Measurements from ENCODE around the gene ALKBH5.

ALKBH5 gene

DNA sequence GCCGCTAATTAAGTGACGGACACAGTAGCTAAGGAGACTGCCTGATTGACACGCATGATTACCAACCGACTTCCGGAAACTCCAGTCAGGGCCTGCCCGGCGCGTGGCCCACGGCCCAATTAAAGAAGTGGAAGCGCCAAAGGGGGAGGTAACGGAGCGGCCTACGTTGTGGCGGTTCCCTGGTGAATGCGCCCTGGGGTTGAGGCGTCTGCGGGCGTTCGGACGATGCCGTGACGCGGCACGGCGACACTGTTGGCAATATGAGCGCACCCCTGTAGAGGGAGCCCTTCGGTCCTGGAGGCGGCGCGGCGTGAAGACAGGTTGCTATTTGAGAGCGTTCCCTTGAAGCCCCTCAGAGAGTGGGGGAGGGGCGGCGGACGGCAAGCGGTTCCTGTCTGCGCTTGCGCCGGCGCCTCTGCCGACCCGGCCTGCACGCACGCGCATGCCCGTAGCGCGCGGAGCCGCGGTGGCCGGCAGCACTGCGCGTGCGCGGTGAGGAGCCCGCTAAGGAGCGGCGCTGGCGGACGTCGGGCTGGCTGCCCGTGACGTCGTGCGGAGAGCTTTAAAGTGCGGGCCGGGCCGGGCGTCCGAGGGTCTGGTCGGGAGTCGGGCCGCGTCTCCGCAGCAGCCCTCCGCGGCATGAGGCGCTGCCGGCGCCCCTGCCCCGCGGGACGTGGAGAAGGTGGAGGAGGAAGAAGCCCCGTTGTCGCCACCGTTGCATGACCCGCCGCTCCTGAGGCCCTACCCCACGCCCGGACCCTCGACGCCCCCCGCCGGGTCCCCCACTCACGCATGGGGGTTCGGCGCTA lies at the start of gene ALKBH5:
Gene ALKBH5, plus strand, starts transcription at position 495 of the 809 bp plus-strand sequence. CDS start 416 bp downstream, outside the sequence.
- peak; percentile 99 for DNase-seq (ENCODE audit: low spot score)

DNA sequence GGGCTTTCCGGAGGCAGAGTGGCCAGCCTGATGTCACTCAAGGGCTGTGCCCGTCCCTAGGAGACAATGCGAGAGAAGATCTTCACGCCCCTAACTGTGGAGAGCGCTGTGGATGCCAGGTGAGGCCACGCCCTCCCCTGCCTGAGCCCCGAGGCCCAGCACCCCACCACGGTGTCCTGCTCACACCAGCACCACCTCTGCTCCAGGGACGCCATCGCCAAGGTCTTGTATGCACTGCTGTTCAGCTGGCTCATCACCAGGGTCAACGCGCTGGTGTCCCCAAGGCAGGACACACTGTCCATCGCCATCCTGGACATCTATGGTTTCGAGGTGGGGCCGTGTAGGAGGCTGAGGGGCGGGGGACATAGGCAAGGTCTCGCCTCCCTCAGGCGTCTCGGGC lies 47.3 kb upstream of the ALKBH5 start:
- DNase-seq (ENCODE audit: low spot score), result no peak

DNA sequence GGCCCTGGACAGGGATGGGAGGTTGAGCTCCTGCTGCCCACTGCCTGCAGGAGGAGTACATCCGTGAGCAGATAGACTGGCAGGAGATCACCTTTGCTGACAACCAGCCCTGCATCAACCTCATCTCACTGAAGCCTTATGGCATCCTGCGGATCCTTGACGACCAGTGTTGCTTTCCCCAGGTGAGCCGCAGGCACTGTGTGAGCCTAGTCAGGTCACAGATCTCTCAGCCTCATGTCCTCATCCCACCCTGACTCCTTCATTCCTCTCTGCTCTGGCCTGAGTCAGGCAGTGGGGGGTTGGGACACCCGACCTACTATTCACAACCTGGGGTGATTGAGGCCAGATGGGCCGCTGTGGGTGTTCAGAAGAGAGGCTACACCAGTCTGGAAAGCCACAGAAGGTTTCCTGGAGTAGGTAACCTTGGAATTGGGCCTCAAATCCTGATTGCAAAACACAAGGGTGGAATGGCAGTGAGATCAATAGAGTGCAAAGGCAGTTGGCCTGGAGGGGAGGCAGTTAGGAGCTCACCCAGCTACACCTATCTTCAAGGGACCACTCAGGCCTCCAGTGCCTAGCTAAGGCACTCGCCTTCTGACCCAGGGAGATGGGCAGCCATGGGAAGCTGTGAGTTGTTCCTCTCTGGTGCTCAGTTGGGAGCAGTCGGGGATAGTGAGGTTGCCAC lies 45.4 kb upstream of the ALKBH5 start:
- DNase-seq (ENCODE audit: low spot score), result no peak

DNA sequence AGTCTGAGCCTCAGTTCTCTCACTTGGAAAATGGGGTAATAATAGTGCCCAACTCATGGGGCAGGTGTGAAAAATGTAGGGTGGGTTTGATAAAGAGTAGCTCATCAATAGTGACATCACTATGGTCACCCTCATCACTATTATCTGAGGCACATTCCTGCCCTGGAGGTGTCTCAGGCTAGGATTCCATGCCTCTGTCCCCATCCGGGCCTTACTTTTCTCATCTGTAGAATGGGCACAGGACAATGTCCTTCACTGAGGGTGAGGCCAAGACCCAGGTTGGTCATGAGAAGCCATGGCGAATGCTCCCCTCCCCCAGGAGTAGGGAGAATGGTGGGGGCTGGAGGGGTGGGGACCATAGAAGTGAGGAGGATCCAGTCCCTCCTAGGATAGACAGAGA lies 44.5 kb upstream of the ALKBH5 start:
- no peak for DNase-seq (ENCODE audit: low spot score)

DNA sequence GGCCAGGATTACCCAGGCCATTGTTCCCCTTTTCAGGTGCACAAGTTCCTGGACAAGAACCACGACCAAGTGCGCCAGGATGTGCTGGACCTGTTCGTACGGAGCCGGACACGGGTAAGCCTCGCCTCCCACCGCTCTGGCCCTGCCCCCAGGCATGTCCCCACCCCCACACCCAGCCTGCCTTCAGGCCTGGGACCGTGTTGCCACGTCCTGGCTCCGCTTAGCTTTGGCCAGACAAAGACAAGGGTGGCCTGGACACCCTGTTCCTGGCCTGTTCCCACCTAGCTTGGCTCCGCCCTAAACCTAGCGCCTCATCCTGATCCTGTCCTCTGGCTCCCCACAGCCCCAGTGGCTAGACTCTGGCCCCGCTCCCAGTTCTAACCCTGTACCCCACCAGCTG lies 44.1 kb upstream of the ALKBH5 start:
- no peak for DNase-seq (ENCODE audit: low spot score)

DNA sequence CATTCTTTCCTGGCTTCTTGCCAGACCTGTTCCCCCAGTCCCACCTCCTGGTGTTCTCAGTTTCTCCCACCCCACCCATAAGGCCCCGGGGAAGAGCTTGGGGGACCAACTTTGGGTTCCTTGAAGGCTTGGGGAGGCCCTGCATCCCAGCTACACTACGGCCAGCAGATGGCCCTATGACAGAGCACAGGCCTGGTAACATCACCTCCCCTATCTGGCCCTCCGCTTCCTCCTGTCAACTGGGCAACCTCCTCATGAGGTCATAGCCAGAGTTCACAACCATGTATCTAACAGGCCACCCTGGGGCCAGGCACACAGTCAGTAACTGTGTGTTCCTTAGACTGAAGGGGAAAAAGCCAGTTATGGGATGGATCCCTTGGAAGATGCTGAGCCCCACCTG lies 43.7 kb upstream of the ALKBH5 start:
- no peak for DNase-seq (ENCODE audit: low spot score)

DNA sequence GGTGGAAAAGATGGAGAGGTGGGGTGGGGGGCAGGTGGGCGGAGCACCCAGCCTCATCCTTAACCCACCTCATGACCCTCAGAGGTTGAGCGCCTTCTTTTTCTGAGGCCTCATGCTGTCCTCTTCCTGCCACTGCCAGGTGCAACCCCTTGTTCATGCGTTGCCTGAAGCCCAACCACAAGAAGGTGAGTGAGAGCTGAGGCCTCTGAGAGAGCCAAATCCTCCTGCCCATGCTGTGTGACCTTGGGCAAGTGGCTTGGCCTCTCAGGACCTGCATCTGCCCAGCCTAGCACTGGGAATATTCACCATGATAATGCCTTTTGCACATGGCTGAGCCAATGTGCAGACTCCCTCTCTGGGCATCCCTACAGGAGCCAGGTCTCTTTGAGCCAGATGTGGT lies 43.0 kb upstream of the ALKBH5 start:
- no peak for DNase-seq (ENCODE audit: low spot score)

DNA sequence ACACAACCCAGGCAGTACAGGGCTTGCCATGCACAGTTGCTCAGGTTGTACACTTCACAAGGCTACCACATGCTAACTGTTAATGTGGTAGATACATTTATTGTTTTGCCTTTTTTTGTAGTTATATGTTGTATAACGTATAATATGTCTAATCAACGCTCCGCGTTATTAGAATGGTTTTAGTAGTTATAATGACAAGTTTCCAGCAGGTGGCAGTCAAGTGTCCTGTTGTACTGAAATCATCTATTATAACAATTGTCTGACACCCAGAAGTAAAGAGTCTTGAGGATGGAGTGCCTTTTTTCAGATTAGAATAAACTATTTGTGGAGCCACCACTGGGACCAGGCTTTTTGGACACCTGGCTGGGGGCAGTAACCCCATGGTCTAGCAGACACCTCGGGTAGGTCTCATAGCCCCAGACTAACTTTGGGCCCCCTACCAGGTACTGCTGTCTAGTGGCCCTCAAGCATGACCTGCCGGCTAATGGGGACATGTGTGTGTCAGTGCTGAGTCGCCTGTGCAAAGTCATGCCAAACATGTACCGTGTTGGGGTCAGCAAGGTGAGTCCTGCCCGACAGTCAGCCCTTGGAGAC lies 42.3 kb upstream of the ALKBH5 start:
- no peak for DNase-seq (ENCODE audit: low spot score)

DNA sequence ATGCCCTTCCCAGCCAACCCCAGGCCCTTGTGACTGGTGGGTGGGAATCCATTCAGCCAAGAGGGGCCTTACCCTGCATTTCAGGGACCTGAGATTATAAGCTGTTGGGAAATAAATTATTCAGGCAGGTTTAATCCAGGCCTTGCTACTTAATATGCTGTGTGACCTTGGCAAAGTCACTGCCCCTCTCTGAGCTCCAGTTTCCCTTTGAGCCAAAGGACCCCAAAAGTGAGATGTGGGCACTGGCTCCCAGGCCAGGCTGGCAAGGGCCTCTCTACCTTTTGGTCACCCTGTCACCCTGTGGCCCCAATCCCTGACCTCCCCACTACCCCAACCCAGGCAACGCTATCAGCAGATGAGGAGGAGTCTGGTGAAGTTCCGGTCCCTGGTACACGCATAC lies 41.2 kb upstream of the ALKBH5 start:
- DNase-seq (ENCODE audit: low spot score), result no peak

DNA sequence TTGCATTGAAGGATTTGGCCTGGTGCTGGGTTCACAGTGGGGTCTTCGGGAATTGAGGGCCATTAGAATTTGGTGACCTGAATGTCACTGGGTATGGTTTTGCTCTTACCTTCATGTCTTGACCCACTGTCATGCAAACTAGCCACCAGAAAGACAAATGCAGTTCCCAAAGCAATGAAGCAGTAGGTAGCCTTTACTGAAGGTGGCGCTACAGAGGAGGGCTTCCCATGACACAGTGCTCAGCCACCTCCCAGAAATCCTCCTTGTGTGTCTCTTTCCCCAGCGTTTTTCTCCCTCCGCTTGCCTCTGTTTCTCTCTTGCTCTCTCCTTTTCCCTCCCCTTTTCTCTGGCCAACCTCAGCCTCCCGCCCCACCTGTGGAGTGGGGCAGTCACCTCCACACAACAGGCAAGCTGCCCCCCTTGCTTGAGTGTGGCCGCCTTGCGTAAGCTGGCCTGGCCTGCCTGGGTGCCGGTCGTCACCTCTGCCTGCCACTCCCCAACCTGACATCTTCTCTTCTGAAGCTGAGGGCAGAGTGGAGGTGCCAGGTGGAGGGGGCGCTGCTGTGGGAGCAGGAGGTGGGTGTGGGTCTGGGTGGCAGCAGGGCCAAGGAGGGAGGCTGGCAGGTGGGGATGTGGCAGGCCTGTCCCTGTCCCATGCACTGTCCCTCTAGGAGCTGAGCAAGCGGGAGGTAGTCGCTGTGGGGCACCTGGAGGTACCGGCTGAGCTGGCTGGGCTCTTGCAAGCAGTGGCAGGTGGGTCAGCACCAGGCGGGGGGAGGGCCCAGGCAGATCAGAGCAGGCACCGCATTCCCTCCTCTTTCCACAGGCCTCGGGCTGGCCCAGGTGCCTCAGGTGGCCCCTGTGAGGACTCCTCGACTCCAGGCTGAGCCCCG lies 40.3 kb upstream of the ALKBH5 start:
- no peak for DNase-seq (ENCODE audit: low spot score)

DNA sequence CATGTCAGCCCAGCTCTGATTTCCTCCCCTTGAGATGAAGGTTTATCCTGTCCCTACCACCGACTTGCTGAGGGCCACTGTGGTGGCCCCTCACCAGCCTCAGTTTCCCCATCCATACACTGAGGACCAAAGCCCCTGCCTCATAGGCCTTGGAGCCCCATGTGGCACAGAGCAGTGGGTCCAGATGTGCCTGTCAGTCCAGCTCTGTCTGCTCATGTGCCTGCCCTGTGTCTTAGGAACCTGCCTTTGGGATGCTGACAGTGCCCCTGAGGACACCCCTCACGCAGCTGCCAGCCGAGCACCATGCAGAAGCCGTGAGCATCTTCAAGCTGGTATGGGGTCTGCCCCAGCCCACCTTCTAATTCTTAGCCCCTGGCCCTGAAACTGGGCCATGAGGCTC lies 39.4 kb upstream of the ALKBH5 start:
- no peak for DNase-seq (ENCODE audit: low spot score)

DNA sequence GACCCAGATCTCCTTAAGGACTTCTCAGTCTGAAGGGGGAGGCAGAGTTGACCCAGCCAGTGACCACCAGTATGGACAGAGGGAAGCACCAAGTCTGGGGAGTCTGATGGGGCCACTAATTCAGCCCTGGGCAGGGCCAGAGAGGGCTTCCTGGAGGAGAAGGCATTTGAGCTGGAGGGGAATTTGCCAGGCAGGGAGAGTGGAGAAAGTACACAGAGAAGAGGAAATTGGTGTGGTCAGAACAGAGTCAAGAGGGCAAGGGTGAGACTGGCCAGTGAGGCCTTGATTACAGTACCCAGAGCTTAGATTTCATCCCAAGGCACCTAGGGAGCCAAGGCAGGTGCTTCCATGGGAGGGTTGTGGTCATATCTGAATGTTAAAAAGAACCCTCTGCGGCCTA lies 38.8 kb upstream of the ALKBH5 start:
- no peak for DNase-seq (ENCODE audit: low spot score)

DNA sequence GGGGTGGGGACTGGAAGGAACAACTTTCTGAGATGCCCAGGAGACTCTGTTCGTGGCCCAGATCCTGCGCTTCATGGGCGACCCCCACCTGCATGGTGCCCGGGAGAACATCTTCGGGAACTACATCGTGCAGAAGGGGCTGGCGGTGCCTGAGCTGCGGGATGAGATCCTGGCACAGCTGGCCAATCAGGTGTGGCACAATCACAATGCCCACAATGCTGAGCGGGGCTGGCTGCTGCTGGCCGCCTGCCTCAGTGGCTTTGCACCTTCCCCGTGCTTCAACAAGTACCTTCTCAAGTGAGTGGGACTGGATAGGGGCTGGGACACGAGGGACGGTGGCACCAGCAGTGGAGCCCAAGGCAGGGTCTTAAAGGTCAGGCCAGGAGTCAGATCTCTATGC lies 37.8 kb upstream of the ALKBH5 start:
- no peak for DNase-seq (ENCODE audit: low spot score)

DNA sequence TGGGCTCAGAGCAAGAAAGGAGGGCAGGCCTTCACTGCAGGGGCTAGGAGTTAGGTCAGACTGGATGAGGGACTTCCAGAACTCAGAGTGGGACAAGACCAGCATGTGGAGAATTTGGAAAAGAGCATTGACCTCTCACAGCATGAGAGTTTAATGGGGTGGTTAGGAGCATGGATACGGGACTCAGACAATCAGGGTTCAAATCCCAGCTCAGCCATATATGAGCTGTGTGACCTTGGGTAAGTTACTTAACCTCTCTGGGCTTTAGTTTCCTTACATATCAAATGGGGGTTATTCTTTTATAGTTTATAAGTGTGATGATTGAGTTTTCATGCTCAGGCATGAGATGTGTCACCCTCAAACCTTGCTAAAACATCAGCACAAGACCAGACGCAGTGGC lies 37.4 kb upstream of the ALKBH5 start:
- no peak for DNase-seq (ENCODE audit: low spot score)

DNA sequence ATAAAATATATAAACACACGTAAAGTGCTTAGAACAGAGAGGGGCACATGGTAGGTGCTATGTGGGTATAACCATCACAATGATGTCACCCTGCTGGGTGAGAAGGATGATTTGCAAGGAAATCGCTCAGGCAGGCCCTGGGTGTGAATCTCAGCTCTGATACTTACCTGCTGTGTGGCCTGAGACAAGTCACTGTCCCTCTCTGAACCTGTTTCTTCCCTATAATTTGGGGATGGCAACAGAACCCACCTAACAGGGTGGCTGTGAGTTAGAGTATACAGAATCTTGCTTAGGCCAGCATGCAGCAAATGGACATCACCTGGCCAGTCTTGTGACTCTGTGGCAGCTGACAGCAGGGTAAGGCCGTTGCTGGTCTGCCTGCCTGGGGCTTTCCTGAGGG lies 36.6 kb upstream of the ALKBH5 start:
- no peak for DNase-seq (ENCODE audit: low spot score)

DNA sequence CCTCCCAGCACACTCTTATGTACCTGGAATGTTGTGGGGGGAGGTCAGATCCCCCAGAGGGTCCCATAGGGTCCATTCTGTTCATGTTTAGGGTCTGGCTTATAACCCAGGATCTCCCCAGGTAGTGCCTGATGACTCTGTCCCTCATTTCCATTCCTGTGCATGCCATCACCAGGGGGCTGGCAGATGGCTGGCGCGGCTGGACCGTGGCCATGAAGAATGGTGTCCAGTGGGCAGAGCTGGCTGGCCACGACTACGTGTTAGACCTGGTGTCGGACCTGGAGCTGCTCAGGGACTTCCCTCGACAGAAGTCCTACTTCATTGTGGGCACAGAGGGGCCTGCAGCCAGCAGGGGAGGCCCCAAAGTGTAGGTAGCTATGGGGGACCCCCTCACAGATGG lies 35.0 kb upstream of the ALKBH5 start:
- no peak for DNase-seq (ENCODE audit: low spot score)

DNA sequence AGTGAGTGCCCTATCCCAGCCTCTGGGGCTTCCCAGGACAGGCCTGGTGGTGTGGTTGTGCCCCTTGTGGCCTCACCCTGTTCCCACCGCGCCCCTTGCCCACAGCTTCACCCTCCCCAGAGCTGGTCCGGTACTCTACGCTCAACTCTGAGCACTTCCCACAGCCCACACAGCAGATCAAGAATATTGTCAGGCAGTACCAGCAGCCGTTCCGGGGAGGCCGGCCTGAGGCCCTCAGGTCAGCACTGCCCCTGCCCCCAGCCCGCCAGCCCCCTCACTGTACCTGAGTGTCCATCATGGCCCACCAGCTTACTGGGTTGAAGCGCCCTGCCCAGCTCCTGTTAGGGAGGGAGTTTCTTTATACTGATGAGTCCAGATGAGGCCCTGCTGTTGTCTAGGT lies 32.3 kb upstream of the ALKBH5 start:
- DNase-seq (ENCODE audit: low spot score), result no peak

DNA sequence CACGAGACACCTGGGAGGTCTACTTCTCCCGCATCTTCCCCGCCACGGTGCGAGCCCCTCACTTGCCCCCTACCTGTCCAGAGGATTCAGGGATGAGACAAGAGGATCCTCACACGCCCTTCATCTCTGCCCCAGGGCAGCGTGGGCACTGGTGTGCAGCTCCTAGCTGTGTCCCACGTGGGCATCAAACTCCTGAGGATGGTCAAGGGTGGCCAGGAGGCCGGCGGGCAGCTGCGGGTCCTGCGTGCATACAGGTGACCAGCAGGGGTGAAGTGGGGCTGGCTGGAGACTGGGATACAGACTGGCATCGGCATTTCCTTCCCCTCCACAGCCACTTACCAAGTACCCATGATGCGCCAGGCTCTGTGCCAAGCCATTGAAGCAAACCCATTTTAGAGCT lies 28.4 kb upstream of the ALKBH5 start:
- no peak for DNase-seq (ENCODE audit: low spot score)

DNA sequence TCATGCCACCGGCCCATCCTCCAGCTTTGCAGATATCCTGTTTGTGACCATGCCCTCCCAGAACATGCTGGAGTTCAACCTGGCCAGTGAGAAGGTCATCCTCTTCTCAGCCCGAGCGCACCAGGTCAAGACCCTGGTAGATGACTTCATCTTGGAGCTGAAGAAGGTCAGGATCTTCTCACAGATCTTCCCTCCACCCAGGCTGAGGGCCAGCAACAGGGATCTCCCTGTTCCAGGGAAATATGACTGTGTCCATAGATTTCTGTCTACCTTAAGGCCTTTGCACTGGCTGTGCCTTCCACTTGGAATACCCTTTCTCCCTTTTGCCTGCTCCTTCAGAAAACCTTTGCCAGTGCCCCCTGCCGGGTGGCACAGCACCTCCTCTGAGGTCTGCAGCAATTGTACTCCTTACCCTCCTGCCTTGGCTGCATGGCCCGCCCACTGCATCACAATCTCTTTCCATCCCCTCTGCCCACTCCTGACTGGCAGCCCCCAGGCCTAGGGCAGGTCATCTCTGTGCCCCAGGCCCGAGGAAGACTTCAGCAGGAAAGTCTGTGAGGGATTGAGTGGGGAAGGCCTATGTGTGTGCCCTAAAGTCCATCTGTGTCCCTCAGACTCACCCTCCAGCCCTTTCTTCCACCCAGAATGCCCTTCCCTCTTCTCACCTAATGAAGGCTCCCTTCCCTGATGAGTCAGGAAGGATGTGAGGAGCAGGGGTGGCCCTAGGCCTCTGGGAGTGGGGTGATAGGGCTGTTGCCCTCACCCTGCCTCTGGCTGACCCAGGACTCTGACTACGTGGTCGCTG lies 27.3 kb upstream of the ALKBH5 start:
- no peak for DNase-seq (ENCODE audit: low spot score)

DNA sequence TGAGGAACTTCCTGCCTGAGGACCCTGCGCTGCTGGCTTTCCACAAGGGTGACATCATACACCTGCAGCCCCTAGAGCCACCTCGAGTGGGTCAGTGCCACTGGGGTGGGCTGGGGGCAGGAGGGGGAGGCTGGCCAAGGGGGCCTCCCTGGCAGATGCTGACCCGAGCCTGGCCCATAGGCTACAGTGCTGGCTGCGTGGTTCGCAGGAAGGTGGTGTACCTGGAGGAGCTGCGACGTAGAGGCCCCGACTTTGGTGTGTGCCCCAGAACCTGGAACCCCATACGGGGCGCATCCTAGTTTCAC lies 26.7 kb upstream of the ALKBH5 start:
- no peak for DNase-seq (ENCODE audit: low spot score)

DNA sequence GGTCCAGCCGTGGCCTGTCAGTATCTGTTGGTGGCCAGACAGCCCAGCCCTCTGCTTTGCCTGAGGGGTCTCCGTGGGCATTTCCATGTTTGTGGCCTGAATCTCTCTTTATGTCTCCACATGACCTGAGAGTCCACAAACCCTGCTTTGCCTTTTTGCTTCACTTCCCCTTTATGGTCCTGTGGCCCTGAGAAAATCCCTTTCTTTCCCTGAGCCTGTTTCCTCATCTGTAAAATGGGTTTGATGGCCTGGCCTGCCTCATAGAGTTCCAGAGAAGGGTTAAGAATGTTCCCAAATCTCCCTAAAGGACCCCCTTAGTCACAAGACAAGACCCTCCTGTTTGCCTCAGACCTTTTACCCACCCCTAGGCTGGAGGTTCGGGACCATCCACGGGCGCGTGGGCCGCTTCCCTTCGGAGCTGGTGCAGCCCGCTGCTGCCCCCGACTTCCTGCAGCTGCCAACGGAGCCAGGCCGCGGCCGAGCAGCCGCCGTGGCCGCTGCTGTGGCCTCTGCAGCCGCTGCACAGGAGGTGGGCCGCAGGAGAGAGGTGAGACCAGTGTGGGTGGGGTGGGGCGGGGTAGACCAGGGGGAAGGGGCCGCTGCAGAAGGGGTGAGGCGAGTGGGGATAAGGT lies 26.2 kb upstream of the ALKBH5 start:
- DNase-seq (ENCODE audit: low spot score), result no peak

Data from left forelimb (tissue), 1 donor.